ENCODE results near the gene MAP3K1.

DNA sequence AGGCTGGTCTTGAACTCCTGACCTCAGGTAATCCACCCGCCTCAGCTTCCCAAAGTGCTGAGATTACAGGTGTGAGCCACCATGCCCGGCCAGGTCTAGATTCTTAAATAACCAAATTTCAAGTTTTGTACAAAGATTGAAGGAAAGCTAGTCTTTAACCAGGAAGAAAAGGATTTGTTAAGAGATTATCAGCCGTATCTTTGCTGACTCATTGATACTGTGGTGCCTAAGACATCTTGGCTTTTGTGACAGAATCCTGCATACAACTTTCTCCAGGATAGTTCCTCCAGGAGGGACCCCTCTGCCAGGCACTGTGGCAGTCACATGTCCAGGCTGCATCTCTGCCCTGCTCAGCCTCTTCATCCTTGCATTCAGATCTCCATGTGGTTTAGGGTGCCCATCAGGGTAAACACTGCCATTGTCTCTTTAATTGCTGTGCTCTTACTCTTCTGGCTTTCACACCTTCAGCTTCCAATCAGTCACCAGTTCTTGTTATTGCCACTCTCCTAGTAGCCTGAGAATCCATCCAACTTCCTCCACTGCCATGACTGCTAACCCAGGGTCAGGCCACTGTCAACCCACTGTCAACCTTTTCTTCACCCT is 10.0 kb downstream of the MAP3K1 start:
- TF ChIP-seq POLR2A (IDR thresholded peaks at IDR 0.05; ENCODE audit: low read length) (no peak), GATA1 (IDR thresholded peaks at IDR 0.05; ENCODE audit: low read depth, low read length) (no peak)
